Mucosa of rectum (tissue), 2 donors: ENCODE measurements around the gene SGMS1.

ENCODE experiments used
- H3K27ac ChIP-seq, 2 donors: one replicate each; pipeline ENCODE4 v1.7.0; 2013; ENCODE audit warnings: inconsistent platforms in 2 of 2, low read depth in 2 of 2, low read length in 2 of 2
- H3K27me3 ChIP-seq, 2 donors: one replicate each; pipeline ENCODE4 v1.7.0; 2013; ENCODE audit warnings: low read length in 2 of 2; ENCODE audit not compliant: control insufficient read depth in 2 of 2, insufficient read depth in 2 of 2
- H3K36me3 ChIP-seq, 2 donors: one replicate each; pipeline ENCODE4 v1.7.0; 2013; ENCODE audit warnings: low read length in 2 of 2; ENCODE audit not compliant: control insufficient read depth in 2 of 2, insufficient read depth in 2 of 2
- H3K4me1 ChIP-seq, 2 donors: one replicate each; pipeline ENCODE4 v1.7.0; 2013; ENCODE audit warnings: low read length in 2 of 2, mild to moderate bottlenecking in 1 of 2; ENCODE audit not compliant: control insufficient read depth in 2 of 2, insufficient read depth in 2 of 2
- H3K4me3 ChIP-seq, 2 donors: one replicate each; pipeline ENCODE4 v1.7.0; 2013; ENCODE audit warnings: low read length in 2 of 2
- H3K9ac ChIP-seq, 2 donors: one replicate each; pipeline ENCODE4 v1.7.0; 2013; ENCODE audit warnings: low read length in 2 of 2, low read depth in 1 of 2, mild to moderate bottlenecking in 1 of 2
- H3K9me3 ChIP-seq, 2 donors: one replicate each; pipeline ENCODE4 v1.7.0; 2013; ENCODE audit warnings: low read length in 2 of 2; ENCODE audit not compliant: control insufficient read depth in 2 of 2
- donor health status: healthy.
- donor health status: Normal muscosa, but diverticular disease.

Gene SGMS1

DNA sequence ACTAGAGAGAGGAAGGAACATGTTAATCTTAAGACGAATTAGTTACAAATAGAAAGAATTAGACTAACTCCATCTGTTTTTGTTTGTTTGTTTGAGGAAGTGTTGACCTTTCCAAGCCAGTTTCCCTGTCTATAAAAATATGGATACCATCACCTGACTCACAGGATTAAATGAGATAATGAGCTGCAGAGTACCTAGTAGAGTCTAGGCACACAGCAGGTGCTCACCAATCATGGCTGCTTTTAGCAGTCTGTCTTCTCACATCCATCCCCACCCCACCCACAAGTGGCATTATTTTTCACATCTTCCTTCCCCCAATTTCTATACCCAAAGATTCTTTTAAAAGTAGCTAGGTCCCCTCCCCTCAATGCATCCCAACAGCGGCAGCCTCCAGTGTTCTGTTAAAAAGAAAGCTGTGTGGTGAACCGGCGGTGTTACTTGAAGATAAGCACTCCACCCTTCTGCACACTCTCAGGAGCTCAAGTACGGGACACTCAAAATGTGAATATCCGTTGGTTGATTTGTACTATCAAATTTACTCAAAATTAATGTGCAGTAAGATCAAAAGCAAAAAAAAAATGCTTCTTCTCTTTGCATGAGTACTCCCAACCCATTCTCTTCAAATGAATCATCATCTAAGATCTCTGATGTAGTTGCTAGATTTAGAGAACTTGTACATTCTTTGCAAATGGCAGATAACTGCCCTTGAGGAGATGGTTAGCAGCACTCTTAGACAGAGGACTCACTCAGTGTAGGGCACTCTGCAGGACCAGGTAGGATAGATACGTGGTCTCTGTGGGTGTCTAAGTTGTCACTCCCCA lies 227.1 kb downstream of the SGMS1 start:
- no peaks in the 10 kb centered on the region for H3K27me3 ChIP-seq
- H3K27ac ChIP-seq, result no peak overlapping the region
- H3K36me3 ChIP-seq, result no peaks in the 10 kb centered on the region
- no peak overlapping the region for H3K9ac ChIP-seq
- no peak overlapping the region for H3K4me3 ChIP-seq
- no peaks in the 10 kb centered on the region for H3K9me3 ChIP-seq
- H3K4me1 ChIP-seq, result no peaks in the 10 kb centered on the region

GRCh38 chr10:50395851-50396250 lies 227.9 kb downstream of the SGMS1 start:
- H3K27me3 ChIP-seq, result no peaks in the 10 kb centered on the region
- H3K9me3 ChIP-seq, result no peaks in the 10 kb centered on the region
- no peak overlapping the region for H3K4me3 ChIP-seq
- H3K4me1 ChIP-seq, result no peaks in the 10 kb centered on the region
- no peaks in the 10 kb centered on the region for H3K36me3 ChIP-seq
- no peak overlapping the region for H3K9ac ChIP-seq
- no peak overlapping the region for H3K27ac ChIP-seq

GRCh38 chr10:50395271-50395670 lies 228.5 kb downstream of the SGMS1 start:
- Histone ChIP-seq H3K9ac (no peak overlapping the region), H3K27ac (no peak overlapping the region), H3K4me1 (no peaks in the 10 kb centered on the region), H3K27me3 (no peaks in the 10 kb centered on the region), H3K9me3 (no peaks in the 10 kb centered on the region), H3K36me3 (no peaks in the 10 kb centered on the region), H3K4me3 (no peak overlapping the region)

DNA sequence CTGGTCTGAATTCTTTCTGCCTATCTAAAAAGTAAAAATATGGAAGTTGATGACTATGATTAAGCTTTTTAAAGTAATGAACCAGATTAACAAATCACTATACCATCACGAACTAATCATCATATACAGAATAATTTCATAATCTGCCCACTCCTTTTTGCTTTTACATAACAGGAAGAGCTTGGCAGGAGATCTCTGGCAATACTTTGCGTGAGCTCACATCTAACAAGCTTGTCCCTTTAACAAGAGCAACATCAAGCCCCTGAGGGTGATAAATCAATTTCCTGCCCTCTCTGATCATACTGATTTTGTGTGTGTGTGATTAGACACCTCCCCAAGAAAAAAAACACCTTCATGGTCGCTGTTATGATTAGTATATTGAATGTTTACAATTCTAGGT lies 228.9 kb downstream of the SGMS1 start:
- no peak overlapping the region for H3K9ac ChIP-seq
- H3K4me1 ChIP-seq, result no peaks in the 10 kb centered on the region
- H3K4me3 ChIP-seq, result no peak overlapping the region
- no peaks in the 10 kb centered on the region for H3K36me3 ChIP-seq
- H3K9me3 ChIP-seq, result no peaks in the 10 kb centered on the region
- no peaks in the 10 kb centered on the region for H3K27me3 ChIP-seq
- no peak overlapping the region for H3K27ac ChIP-seq

DNA sequence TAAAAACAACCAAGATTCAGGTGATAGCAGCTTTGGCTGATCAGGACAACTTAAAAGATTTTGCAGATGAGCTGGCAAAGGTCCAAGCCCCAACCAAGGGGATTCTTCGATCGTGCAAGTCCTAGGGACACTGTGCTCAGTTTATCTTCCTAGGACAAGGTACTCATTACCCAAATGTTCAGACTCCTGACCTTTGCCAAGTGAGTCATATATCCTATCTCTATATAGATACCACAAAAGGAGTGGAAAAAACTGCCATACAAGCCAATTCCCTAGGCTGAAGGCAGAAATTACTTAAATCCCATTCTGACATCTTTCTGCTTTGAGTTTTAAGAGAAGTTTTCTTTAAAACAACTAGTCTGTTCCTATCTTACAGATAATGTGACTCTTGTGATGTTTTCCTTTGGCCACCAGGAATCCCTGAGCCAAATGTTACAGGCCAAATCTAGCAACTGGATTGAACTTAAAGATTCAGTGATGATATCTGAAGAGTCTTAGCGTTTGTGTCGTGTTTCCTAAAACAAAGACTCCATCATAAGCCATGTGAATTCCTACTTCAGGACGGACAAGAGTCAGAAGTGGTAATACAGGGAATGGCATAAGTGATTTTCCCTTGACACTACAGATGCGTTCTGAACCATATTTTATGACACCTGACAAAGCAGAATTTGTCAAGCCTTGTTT lies 229.8 kb downstream of the SGMS1 start:
- Histone ChIP-seq H3K27ac (no peak overlapping the region), H3K4me3 (no peak overlapping the region), H3K9ac (no peak overlapping the region)

GRCh38 chr10:50392966-50393718 lies 230.6 kb downstream of the SGMS1 start:
- Histone ChIP-seq H3K4me1 (no peaks in the 10 kb centered on the region), H3K27me3 (no peaks in the 10 kb centered on the region), H3K9me3 (no peaks in the 10 kb centered on the region), H3K27ac (no peak overlapping the region), H3K9ac (no peak overlapping the region), H3K36me3 (no peaks in the 10 kb centered on the region), H3K4me3 (no peak overlapping the region)

More for the DNA sequence above, 229.8 kb downstream of the SGMS1 start:
- no peaks in the 10 kb centered on the region for H3K36me3 ChIP-seq
- no peaks in the 10 kb centered on the region for H3K27me3 ChIP-seq
- H3K9me3 ChIP-seq, result no peaks in the 10 kb centered on the region
- no peaks in the 10 kb centered on the region for H3K4me1 ChIP-seq

- no peaks in the 10 kb centered on the region for H3K9me3 ChIP-seq
- no peaks in the 10 kb centered on the region for H3K36me3 ChIP-seq
- H3K27me3 ChIP-seq, result no peaks in the 10 kb centered on the region
- no peak overlapping the region for H3K27ac ChIP-seq
- H3K4me1 ChIP-seq, result no peaks in the 10 kb centered on the region
- H3K9ac ChIP-seq, result no peak overlapping the region
- H3K4me3 ChIP-seq, result no peak overlapping the region
Observed at GRCh38 chr10:50392426-50392825, 231.3 kb downstream of the SGMS1 start.

DNA sequence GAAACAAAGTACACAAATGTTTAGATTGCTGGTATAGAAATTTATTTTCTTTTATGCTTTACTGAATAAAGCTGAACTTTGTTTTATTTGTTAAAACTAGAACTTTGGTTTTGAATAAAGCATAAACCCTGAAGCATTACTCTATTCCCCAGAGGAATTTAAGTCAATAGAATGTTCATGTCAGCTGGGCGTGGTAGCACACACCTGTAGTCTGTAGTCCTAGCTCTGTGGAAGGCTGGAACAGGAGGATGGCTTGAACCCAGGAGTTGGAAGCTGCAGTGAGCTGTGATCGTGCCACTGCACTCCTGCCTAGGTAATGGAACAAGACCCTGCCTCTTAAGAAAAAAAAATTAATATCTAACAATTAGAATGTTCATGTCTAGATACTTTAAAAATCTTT lies 233.5 kb downstream of the SGMS1 start:
- Histone ChIP-seq H3K27me3 (no peaks in the 10 kb centered on the region), H3K36me3 (no peaks in the 10 kb centered on the region), H3K9me3 (no peaks in the 10 kb centered on the region), H3K4me3 (no peak overlapping the region), H3K4me1 (no peaks in the 10 kb centered on the region), H3K27ac (no peak overlapping the region), H3K9ac (no peak overlapping the region)

GRCh38 chr10:50388181-50388580 lies 235.6 kb downstream of the SGMS1 start:
- Histone ChIP-seq H3K4me3 (no peak overlapping the region), H3K9ac (no peak overlapping the region), H3K27me3 (no peaks in the 10 kb centered on the region), H3K9me3 (no peaks in the 10 kb centered on the region), H3K36me3 (no peaks in the 10 kb centered on the region), H3K4me1 (no peaks in the 10 kb centered on the region), H3K27ac (no peak overlapping the region)

DNA sequence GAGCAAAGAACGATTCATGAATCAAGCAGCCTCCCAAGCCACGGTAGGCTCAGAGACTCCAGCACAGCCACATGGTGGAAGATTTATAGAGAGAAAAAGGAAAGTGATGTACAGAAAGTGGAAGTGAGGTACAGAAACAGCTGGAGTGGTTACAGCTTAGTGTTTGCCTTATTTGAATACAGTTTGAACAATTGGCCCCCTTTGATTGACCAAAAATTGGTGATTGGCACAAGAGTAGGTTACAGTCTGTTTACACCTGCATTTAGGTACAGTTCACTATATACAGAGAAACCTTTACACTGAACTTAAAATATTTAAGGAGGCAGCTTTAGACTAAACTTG lies 236.1 kb downstream of the SGMS1 start:
- no peaks in the 10 kb centered on the region for H3K4me1 ChIP-seq
- no peak overlapping the region for H3K27ac ChIP-seq
- H3K27me3 ChIP-seq, result no peaks in the 10 kb centered on the region
- H3K9ac ChIP-seq, result no peak overlapping the region
- H3K9me3 ChIP-seq, result no peaks in the 10 kb centered on the region
- H3K36me3 ChIP-seq, result no peaks in the 10 kb centered on the region
- H3K4me3 ChIP-seq, result no peak overlapping the region
